ENCODE data around the gene OR52E1.

Gene OR52E1

DNA sequence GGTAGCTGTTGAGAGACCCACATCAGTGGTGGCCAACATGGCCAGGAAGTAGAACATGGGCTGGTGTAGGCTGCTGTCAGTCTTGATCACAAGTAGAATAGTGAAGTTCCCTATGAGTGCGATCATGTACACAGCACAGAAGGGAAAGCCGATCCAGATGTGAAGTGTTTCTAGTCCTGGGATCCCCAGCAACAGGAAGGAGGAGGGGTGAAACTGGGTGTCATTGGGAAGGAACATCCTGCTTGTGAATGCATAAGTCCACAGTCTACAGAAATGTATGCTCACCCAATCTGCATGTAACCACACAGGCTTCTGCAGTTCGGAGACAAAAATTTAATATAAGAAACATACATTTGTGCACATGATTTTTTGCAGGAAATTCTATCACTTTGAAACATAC, 10.0 kb upstream of the OR52E1 start, which contains the start of gene OR52E2:
TSS of gene OR52E2 (minus strand) at position 237 of the 400 bp plus-strand sequence. CDS start at position 237, 0 bp downstream.
- H3K4me3 ChIP-seq (ENCODE audit: low read length in 2 of 2): no peak within 1 kb of the TSS
- H3K9me3 ChIP-seq (ENCODE audit: control insufficient read depth in 2 of 2, low read length in 2 of 2): no peaks in the 10 kb centered on the region
- no peak within 1 kb of the TSS for H3K27ac ChIP-seq (ENCODE audit: low read depth in 2 of 2, low read length in 2 of 2)
- H3K36me3 ChIP-seq (ENCODE audit: control insufficient read depth in 2 of 2, insufficient read depth in 2 of 2, low read length in 2 of 2): no peaks in the 10 kb centered on the region
- H3K4me1 ChIP-seq (ENCODE audit: control insufficient read depth in 2 of 2, insufficient read depth in 2 of 2, low read length in 2 of 2): no peaks in the 10 kb centered on the region
- no peaks in the 10 kb centered on the region for H3K27me3 ChIP-seq (ENCODE audit: control insufficient read depth in 2 of 2, insufficient read depth in 2 of 2, low read length in 2 of 2)
- no peak within 1 kb of the TSS for H3K9ac ChIP-seq (ENCODE audit: low read depth in 1 of 2, low read length in 2 of 2)

DNA sequence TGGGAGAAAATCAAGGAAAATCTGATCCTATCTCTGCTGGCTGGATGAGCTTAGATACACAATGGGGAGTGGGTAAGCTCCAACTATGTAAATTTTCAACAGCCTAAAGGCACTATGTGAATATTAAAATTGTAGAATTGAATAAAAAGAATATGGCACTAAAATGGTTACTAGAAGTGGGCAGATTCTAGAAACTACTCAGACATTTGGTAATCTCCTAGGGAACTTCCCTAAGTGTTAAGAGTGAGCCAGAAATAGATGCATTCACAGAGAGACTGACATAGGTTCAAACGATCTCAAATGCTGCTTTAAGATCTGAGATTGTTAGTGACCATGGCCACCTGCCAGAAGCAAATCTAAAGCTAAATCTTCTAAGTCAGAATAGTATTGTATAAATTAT, 4.3 kb upstream of the OR52E1 start:
- Histone ChIP-seq H3K9ac (ENCODE audit: low read depth in 1 of 2, low read length in 2 of 2) (no peak overlapping the region), H3K9me3 (ENCODE audit: control insufficient read depth in 2 of 2, low read length in 2 of 2) (no peaks in the 10 kb centered on the region), H3K36me3 (ENCODE audit: control insufficient read depth in 2 of 2, insufficient read depth in 2 of 2, low read length in 2 of 2) (no peaks in the 10 kb centered on the region), H3K4me1 (ENCODE audit: control insufficient read depth in 2 of 2, insufficient read depth in 2 of 2, low read length in 2 of 2) (no peaks in the 10 kb centered on the region), H3K27ac (ENCODE audit: low read depth in 2 of 2, low read length in 2 of 2) (no peak overlapping the region), H3K27me3 (ENCODE audit: control insufficient read depth in 2 of 2, insufficient read depth in 2 of 2, low read length in 2 of 2) (no peaks in the 10 kb centered on the region), H3K4me3 (ENCODE audit: low read length in 2 of 2) (no peak overlapping the region)

DNA sequence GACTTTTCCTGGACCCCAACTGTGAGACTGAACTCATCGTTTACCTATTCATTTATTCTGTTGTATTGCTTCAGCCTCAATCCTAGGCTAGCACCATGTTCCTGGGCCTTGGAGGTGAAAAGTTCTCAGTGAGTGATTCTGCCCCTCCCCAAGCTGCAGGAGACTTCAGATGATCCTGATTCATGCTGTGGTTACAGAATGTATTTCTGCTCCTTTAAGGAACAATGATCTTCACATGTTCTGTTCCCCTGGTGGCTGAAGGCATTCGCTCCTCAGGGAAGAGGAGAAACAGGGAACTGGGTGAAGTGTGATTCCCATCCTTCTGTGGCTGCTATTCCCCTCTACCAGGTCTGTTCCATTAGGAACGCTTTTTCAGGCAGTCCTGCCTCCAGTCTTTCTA, 2.4 kb downstream of the OR52E1 start:
- Histone ChIP-seq H3K27ac (ENCODE audit: low read depth in 2 of 2, low read length in 2 of 2) (no peak overlapping the region), H3K4me3 (ENCODE audit: low read length in 2 of 2) (no peak overlapping the region), H3K4me1 (ENCODE audit: control insufficient read depth in 2 of 2, insufficient read depth in 2 of 2, low read length in 2 of 2) (no peaks in the 10 kb centered on the region), H3K27me3 (ENCODE audit: control insufficient read depth in 2 of 2, insufficient read depth in 2 of 2, low read length in 2 of 2) (no peaks in the 10 kb centered on the region), H3K9me3 (ENCODE audit: control insufficient read depth in 2 of 2, low read length in 2 of 2) (no peaks in the 10 kb centered on the region), H3K36me3 (ENCODE audit: control insufficient read depth in 2 of 2, insufficient read depth in 2 of 2, low read length in 2 of 2) (no peaks in the 10 kb centered on the region), H3K9ac (ENCODE audit: low read depth in 1 of 2, low read length in 2 of 2) (no peak overlapping the region)

DNA sequence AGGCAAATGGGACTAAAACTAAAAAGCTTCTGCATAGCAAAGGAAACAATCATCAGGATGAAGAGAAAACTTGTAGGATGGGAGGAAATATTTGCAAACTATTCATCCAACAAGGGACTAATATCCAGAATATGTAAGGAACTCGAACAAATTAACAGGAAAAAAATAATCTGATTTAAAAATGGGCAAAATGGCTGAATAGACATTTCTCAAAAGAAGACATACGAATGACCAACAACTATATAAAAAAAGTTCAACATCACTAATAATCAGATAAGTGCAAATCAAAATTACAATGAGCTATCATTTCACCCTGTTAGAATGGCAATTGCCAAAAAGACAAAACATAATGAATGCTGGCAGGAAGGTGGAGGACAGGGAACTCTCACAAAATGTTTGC, 12.0 kb downstream of the OR52E1 start:
- no peaks in the 10 kb centered on the region for H3K9me3 ChIP-seq (ENCODE audit: control insufficient read depth in 2 of 2, low read length in 2 of 2)
- H3K36me3 ChIP-seq (ENCODE audit: control insufficient read depth in 2 of 2, insufficient read depth in 2 of 2, low read length in 2 of 2): no peaks in the 10 kb centered on the region
- no peaks in the 10 kb centered on the region for H3K4me1 ChIP-seq (ENCODE audit: control insufficient read depth in 2 of 2, insufficient read depth in 2 of 2, low read length in 2 of 2)
- no peaks in the 10 kb centered on the region for H3K27me3 ChIP-seq (ENCODE audit: control insufficient read depth in 2 of 2, insufficient read depth in 2 of 2, low read length in 2 of 2)
- no peak overlapping the region for H3K4me3 ChIP-seq (ENCODE audit: low read length in 2 of 2)
- H3K9ac ChIP-seq (ENCODE audit: low read depth in 1 of 2, low read length in 2 of 2): no peak overlapping the region
- no peak overlapping the region for H3K27ac ChIP-seq (ENCODE audit: low read depth in 2 of 2, low read length in 2 of 2)

DNA sequence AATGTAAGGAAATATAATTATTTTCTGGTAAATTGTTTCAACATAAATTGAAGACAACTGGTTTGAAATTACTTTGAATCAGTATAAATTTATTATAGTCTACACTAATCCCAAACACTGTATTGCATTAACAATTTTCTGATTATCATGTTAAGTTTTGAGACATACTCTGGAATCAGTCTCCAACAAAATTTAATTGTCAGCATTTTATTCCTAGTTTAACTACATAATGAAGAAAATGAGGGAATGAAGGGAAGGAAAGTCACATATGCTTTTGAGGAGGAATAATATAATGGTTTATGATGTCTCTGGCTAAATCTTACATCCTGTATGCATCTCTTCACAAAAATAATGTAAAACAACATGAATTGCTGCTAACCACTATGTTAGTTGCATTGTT, 14.2 kb downstream of the OR52E1 start:
- no peaks in the 10 kb centered on the region for H3K9me3 ChIP-seq (ENCODE audit: control insufficient read depth in 2 of 2, low read length in 2 of 2)
- H3K4me1 ChIP-seq (ENCODE audit: control insufficient read depth in 2 of 2, insufficient read depth in 2 of 2, low read length in 2 of 2): no peaks in the 10 kb centered on the region
- no peak overlapping the region for H3K27ac ChIP-seq (ENCODE audit: low read depth in 2 of 2, low read length in 2 of 2)
- no peaks in the 10 kb centered on the region for H3K36me3 ChIP-seq (ENCODE audit: control insufficient read depth in 2 of 2, insufficient read depth in 2 of 2, low read length in 2 of 2)
- no peak overlapping the region for H3K9ac ChIP-seq (ENCODE audit: low read depth in 1 of 2, low read length in 2 of 2)
- H3K4me3 ChIP-seq (ENCODE audit: low read length in 2 of 2): no peak overlapping the region
- no peaks in the 10 kb centered on the region for H3K27me3 ChIP-seq (ENCODE audit: control insufficient read depth in 2 of 2, insufficient read depth in 2 of 2, low read length in 2 of 2)

DNA sequence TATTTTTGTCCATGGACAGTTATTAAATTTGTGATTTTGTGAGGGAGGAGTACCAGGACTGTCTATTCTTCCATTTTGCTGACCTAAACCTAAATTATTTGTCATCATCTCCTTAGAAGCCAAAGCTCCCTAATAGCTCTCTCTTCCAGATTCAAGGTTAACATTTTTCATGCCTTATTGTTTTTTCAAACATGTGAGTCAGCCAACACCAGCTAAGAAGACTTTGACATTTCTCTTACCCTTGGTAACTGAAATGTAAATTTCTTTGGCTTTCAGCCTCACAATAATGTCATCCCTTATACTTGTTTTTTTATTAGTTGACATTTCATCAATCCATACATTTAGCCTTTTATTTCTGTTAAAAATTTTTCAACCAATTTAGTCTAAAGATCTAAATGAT, 19.2 kb downstream of the OR52E1 start:
- no peaks in the 10 kb centered on the region for H3K4me1 ChIP-seq (ENCODE audit: control insufficient read depth in 2 of 2, insufficient read depth in 2 of 2, low read length in 2 of 2)
- H3K27me3 ChIP-seq (ENCODE audit: control insufficient read depth in 2 of 2, insufficient read depth in 2 of 2, low read length in 2 of 2): no peaks in the 10 kb centered on the region
- H3K27ac ChIP-seq (ENCODE audit: low read depth in 2 of 2, low read length in 2 of 2): no peak overlapping the region
- no peak overlapping the region for H3K9ac ChIP-seq (ENCODE audit: low read depth in 1 of 2, low read length in 2 of 2)
- H3K36me3 ChIP-seq (ENCODE audit: control insufficient read depth in 2 of 2, insufficient read depth in 2 of 2, low read length in 2 of 2): no peaks in the 10 kb centered on the region
- H3K9me3 ChIP-seq (ENCODE audit: control insufficient read depth in 2 of 2, low read length in 2 of 2): no peaks in the 10 kb centered on the region
- no peak overlapping the region for H3K4me3 ChIP-seq (ENCODE audit: low read length in 2 of 2)

DNA sequence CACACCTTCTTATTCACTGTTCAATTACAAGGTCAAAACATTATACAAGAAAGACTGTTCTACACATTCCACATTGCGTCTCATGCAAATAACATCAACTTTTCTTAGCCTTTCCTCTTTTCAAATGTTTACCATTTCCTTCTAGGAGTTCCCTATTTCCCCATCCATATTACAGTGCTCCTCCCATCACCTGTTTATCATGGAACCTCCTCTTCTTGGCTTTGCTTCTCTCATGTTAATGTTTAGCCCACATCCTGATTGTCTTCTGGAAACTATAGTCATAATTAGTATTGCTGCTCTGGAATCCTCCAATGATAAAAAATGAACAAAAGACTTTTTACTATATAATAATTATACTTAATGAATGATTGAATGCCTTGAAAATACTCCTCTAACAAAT, 21.3 kb downstream of the OR52E1 start:
- no peaks in the 10 kb centered on the region for H3K4me1 ChIP-seq (ENCODE audit: control insufficient read depth in 2 of 2, insufficient read depth in 2 of 2, low read length in 2 of 2)
- no peaks in the 10 kb centered on the region for H3K36me3 ChIP-seq (ENCODE audit: control insufficient read depth in 2 of 2, insufficient read depth in 2 of 2, low read length in 2 of 2)
- H3K9me3 ChIP-seq (ENCODE audit: control insufficient read depth in 2 of 2, low read length in 2 of 2): no peaks in the 10 kb centered on the region
- H3K27me3 ChIP-seq (ENCODE audit: control insufficient read depth in 2 of 2, insufficient read depth in 2 of 2, low read length in 2 of 2): no peaks in the 10 kb centered on the region
- H3K9ac ChIP-seq (ENCODE audit: low read depth in 1 of 2, low read length in 2 of 2): no peak overlapping the region
- no peak overlapping the region for H3K4me3 ChIP-seq (ENCODE audit: low read length in 2 of 2)
- H3K27ac ChIP-seq (ENCODE audit: low read depth in 2 of 2, low read length in 2 of 2): no peak overlapping the region

DNA sequence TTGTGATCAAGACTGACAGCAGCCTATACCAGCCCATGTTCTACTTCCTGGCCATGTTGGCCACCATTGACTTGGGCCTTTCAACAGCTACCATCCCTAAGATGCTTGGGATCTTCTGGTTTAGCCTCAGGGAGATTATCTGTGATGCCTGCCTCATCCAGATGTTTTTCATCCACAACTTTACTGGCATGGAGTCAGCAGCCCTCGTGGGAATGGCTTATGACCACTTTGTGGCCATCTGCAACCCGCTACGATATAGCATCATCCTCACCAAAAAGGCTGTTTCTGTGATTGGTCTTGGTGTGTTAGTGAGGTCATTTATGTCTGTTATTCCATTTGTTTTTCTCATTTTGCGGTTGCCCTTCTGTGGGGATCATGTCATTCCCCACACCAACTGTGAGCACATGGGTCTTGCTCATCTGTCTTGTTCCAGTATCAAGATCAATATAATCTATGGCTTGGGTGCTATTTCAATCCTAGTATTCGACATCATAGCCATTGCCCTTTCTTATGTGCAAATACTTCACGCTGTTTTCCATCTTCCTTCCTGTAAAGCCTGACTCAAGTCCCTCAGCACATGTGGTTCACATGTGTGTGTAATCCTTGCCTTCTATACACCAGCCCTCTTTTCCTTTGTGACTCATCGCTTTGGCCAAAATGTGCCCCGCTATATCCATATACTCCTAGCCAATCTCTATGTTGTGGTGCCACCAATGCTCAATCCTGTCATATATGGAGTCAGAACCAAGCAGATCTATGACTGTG, 23.6 kb downstream of the OR52E1 start:
- H3K9ac ChIP-seq (ENCODE audit: low read depth in 1 of 2, low read length in 2 of 2): no peak overlapping the region
- no peak overlapping the region for H3K27ac ChIP-seq (ENCODE audit: low read depth in 2 of 2, low read length in 2 of 2)
- H3K4me3 ChIP-seq (ENCODE audit: low read length in 2 of 2): no peak overlapping the region
- H3K27me3 ChIP-seq (ENCODE audit: control insufficient read depth in 2 of 2, insufficient read depth in 2 of 2, low read length in 2 of 2): no peaks in the 10 kb centered on the region
- H3K36me3 ChIP-seq (ENCODE audit: control insufficient read depth in 2 of 2, insufficient read depth in 2 of 2, low read length in 2 of 2): no peaks in the 10 kb centered on the region
- H3K9me3 ChIP-seq (ENCODE audit: control insufficient read depth in 2 of 2, low read length in 2 of 2): no peaks in the 10 kb centered on the region
- no peaks in the 10 kb centered on the region for H3K4me1 ChIP-seq (ENCODE audit: control insufficient read depth in 2 of 2, insufficient read depth in 2 of 2, low read length in 2 of 2)

DNA sequence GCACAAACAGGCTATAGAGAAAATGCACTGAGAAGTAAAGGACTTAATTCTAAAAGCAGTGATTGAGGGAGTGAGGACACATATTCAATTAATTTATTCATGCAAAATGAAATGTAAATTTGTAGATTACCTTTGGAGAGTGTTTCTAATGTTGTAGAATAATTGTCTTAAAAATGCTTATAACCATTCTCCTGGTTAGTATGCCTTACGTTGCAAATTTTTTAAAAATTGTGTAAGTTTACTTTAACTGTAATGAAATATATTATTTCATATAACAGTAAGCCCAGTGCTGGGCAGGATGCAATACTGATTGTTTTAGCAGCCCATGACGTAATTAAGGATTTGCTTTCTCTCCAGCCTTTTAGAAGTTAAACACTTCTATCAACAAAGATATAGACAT, 26.6 kb downstream of the OR52E1 start:
- no peaks in the 10 kb centered on the region for H3K36me3 ChIP-seq (ENCODE audit: control insufficient read depth in 2 of 2, insufficient read depth in 2 of 2, low read length in 2 of 2)
- H3K27me3 ChIP-seq (ENCODE audit: control insufficient read depth in 2 of 2, insufficient read depth in 2 of 2, low read length in 2 of 2): no peaks in the 10 kb centered on the region
- no peak overlapping the region for H3K27ac ChIP-seq (ENCODE audit: low read depth in 2 of 2, low read length in 2 of 2)

DNA sequence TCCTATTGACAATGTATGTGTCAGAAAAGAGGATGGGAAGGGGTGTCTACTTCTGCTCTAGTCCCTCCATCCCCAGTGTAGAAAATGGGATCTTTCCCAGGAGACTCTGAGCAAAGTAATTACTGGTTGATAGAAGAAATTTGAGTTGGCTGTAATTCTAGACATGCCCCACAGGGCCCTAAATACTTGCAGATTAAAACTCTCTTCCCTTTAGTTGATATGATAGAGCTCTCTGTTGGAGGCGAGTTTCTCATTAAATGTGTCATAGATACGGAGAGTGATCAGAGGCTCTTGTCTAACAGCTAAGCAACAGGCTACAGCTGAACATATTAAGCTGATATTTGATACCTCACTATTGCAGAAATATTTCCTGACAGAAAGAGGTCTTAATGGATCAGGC, 32.9 kb downstream of the OR52E1 start:
- Histone ChIP-seq H3K36me3 (ENCODE audit: control insufficient read depth in 2 of 2, insufficient read depth in 2 of 2, low read length in 2 of 2) (no peaks in the 10 kb centered on the region), H3K27me3 (ENCODE audit: control insufficient read depth in 2 of 2, insufficient read depth in 2 of 2, low read length in 2 of 2) (no peaks in the 10 kb centered on the region), H3K4me3 (ENCODE audit: low read length in 2 of 2) (no peak overlapping the region), H3K9me3 (ENCODE audit: control insufficient read depth in 2 of 2, low read length in 2 of 2) (no peaks in the 10 kb centered on the region), H3K27ac (ENCODE audit: low read depth in 2 of 2, low read length in 2 of 2) (no peak overlapping the region), H3K9ac (ENCODE audit: low read depth in 1 of 2, low read length in 2 of 2) (no peak overlapping the region), H3K4me1 (ENCODE audit: control insufficient read depth in 2 of 2, insufficient read depth in 2 of 2, low read length in 2 of 2) (no peaks in the 10 kb centered on the region)

More for the DNA sequence above, 26.6 kb downstream of the OR52E1 start:
- no peak overlapping the region for H3K4me3 ChIP-seq (ENCODE audit: low read length in 2 of 2)
- no peak overlapping the region for H3K9ac ChIP-seq (ENCODE audit: low read depth in 1 of 2, low read length in 2 of 2)
- no peaks in the 10 kb centered on the region for H3K4me1 ChIP-seq (ENCODE audit: control insufficient read depth in 2 of 2, insufficient read depth in 2 of 2, low read length in 2 of 2)
- no peaks in the 10 kb centered on the region for H3K9me3 ChIP-seq (ENCODE audit: control insufficient read depth in 2 of 2, low read length in 2 of 2)
